ENCODE results near the gene ADARB2.

ADARB2 gene

GRCh38 chr10:1684991-1685390 lies 52.3 kb downstream of the ADARB2 start:
- no peak for DNase-seq

DNA sequence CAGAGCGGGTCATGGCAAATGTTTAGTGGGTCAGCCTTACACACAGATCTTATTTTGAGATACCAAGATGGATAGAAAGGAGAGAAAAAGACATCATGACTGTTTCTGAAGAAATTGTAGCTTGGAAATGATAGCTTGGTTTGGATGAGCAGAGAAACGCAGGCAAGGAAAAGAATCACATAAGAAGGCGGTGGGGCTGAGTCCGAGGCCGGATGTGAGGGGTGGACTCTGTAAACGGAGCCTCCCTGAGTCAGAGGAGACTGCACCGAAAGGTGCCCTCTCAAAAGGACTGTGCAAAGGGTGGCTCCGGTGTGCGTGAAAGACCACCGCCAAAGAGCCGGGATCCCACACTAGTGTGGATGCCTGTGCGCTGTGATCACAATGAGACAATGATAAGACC lies 53.7 kb downstream of the ADARB2 start:
- DNase-seq, result no peak

- no peak for DNase-seq
Measured at GRCh38 chr10:1679821-1680650, 57.3 kb downstream of the ADARB2 start.

GRCh38 chr10:1678084-1678483 lies 59.2 kb downstream of the ADARB2 start:
- no peak for DNase-seq

DNA sequence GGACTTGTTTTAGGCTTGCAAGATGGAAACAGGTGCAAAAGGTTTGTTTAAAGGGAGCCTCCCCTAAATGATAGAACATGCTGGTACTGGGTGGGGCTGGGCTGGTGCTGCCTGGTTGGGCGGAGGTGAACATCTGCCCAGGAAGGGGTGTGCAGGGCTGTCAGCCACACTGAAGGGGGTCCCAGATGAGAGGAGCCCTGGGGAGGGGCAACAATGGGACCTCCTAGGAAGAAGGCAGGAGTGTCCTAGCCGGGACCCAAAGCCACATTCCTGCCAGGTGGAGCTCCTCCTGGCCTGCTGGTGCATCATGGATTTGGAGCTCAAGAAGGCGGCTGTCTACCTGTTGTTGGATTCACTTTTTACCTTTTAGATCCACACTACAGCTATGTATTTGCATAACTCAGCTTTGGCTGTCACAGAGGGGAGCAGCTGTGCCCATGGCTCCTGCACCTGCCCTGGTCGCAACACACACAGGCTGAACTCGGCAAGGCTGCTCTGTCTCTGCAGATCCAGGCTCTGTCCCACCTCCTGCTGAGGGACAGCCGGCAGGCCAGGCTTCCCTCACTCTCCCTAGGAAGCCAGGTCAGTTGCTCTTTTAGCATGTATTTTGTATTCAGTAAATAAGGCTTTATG lies 59.9 kb downstream of the ADARB2 start:
- no peak for DNase-seq

DNA sequence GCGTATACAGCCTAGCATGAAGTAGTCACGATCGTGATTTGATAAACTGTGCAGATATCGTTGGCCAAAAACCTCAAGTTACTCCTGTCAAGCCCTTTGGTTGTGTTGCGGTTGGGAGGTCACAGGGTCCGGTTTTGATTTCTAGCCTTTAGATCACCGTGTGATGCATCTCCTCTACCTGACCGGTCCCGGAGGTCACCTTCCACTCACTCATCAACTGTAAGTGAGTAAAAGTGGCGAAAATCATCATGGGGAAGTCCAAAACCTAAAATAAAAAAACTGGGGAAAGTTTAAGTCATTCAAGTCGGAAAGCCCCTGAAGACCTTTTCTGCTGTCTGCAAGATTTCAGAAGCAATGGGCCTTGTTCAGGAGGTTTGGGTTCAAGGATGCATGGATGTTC lies 62.8 kb downstream of the ADARB2 start:
- no peak for DNase-seq

DNA sequence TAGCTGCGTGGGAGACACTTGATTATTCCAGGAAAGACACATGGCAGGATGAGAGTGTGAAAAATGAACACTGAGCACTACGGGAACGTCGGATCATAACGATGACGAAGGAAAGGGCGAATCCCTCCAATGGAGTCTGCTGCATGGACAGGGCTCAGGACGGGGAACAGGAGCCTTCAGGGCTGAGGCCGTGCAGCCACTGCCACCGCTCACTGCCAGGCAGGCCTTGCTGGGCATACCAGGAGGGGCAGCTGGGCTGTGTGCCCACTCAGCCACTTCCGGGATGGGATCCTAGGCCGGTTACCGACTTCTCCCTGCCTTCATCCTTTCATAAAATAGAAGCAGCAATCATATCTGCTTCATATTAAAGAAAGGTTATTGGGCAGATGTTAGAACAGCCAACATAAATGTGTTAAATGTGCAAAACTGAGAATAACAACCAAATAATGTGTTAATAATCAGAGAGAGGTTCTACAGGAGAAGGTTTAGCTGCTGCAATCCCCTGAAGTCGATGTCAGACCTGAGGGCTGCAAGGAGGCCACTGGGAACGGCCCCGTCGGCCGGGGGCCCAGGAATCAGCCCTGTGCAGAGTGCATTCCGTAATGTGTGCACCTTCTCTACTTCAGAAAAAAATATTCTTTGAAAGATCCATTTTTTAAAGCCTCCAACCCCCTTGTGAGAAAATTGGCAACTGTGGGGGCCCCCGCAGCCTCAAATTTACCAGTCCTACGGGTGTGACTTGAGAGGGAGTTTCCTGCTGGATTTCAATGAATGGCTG lies 63.6 kb downstream of the ADARB2 start:
- DNase-seq, result no peak

DNA sequence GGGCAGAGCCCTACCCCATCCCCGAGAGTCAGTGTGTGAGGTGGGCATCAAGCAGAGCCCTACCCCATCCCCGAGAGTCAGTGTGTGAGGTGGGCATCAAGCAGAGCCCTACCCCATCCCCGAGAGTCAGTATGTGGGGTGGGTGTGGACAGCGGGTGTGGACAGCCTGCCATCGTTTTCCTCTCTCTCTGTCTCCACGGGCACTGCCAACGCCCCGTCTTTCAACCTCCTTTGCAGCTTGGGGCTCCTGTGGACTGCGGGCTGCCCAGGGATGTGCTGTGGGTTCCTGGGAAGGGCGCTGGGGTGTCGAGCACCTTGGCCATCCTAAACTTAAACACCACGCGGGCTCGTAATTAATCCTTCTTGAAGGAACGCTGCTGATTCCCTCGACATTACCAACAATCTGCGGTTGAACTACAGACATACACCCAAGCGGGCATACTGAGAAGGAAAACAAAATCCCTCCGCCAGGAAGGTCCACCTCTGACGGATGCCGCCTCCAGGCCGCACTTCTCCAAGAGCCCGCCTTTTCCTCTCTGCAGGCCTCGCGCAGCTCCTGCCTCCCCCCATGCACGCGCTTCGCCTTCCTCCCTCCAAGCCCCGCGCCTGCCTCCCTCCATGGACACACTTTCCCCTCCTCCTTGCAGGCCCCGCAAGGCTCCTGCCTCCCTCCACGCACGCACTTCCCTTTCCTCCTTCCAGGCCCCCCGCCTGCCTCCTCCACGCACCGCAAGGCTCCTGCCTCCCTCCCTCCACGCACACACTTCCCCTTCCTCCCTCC lies 65.1 kb downstream of the ADARB2 start:
- no peak for DNase-seq

GRCh38 chr10:1671366-1672000 lies 65.8 kb downstream of the ADARB2 start:
- no peak for DNase-seq

- no peak for DNase-seq
Measured at GRCh38 chr10:1670541-1671365, 66.6 kb downstream of the ADARB2 start.

GRCh38 chr10:1669433-1669832 lies 67.9 kb downstream of the ADARB2 start:
- DNase-seq, result no peak

DNA sequence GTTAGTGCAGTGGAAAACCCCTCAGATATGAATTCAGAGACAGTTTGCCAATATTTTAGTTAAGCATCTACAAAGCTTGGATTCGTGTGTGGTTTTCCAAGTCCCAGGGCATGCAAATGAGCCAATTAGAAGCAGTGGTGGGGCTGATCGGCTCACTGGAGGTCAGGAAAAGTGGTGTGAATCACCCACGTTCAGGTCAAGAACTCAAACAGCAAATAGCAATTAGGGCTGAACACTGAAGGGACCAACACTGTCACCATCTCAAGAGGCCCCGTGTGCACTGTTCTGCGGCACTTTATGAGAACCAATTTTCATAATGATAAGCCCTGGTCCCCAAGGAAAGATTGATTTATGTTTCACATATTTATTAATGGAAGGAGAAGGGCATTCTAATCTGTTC lies 68.9 kb downstream of the ADARB2 start:
- no peak for DNase-seq

GRCh38 chr10:1667392-1667791 lies 69.9 kb downstream of the ADARB2 start:
- no peak for DNase-seq

- no peak for DNase-seq
Measured at GRCh38 chr10:1666147-1666546, 71.2 kb downstream of the ADARB2 start.

DNA sequence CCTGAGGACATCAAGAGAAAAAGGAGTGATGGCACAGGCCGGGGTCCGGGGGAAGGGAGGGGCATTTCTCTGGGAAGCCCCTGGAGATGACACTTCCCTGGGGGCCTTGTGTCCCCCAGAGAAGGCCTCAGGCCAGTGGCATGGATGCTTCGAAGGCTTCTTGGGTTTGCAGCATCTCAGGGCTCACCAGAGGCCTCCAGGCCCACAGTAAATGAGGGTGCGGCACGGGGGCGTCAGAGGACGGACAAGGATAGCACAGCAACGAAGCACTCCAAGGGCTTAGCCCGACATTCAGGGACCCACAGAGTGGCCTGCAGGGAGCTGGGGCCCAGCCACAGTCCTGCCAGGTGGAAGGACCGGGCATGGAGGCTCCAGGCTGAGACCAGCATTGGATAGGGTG lies 71.6 kb downstream of the ADARB2 start:
- DNase-seq, result no peak

- DNase-seq, result no peak
Measured at GRCh38 chr10:1665021-1665661, 72.2 kb downstream of the ADARB2 start.

DNA sequence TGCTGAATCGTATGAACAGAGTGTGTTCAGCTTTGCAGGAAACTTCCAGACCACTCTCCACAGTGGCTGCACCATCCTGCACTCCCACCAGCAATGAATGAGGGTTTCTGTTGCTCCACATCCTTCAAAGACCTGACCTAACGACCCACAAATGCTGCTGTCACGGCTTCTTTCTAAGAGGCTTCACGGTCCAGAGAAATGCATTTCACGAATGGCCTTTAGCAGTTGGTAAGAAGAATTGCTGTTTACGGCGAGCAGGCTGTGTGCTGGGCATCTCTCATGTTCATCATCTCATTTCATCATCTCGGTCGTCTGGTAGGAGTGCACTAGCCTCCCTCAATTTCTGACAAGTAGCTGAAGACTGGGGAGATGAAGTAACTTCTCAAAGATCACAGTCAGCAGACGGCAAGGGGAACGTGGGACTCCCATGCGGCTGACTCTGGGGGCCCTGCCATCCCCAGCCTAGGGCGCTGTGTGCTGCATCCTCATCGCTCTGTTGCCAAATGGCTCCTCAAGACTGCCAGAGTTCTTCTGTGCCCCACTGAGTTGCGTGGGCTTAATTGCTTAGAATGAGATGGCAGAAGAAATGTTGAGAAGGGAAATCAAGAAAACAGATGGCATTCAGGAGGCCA lies 72.9 kb downstream of the ADARB2 start:
- no peak for DNase-seq

DNA sequence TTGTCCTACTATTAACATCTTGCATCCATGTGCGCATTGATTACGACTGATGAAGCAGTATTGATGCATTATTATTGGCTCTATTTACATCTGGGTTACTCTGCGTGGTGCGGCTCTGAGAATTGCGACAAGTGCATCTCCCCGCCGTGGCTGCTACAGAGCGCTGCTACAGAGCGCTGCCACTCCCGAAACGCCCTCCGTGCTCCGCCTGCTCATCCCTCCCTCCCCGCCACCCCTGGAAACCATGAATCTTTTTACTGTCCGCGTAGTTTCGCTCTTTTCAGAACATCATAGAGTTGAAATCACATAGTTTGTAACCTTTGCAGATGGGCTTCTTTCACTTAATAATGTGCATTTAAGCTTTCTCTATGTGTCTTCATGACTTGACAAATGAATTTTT lies 74.1 kb downstream of the ADARB2 start:
- no peak for DNase-seq

DNA sequence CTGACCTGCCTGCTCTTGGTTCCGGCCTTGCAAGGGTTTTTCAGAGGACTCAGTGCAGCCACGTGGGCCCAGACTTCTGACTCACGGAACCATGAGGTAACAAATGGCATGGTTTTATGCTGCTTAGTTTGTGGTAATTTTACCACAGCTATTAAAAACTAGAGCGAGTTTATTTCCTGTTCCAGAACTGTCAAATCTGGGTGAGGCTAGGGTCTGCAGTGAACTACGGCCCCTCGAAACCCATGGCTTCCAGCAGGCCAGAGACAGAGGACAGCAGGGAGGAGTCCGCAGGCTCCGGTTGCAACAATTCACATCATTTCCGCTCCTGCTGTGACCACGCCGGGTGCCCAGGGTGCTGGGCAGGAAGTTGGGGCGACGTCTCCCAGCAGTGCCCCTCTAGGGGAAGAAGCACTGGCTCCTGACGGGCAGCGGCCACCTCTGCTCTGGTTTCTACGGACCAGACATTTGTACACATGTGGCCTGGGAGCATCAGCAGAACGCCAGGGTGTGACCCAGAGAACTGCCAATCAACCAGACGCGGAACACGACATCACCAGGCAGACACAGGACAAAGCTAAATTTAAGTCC lies 74.8 kb downstream of the ADARB2 start:
- DNase-seq, result no peak

DNA sequence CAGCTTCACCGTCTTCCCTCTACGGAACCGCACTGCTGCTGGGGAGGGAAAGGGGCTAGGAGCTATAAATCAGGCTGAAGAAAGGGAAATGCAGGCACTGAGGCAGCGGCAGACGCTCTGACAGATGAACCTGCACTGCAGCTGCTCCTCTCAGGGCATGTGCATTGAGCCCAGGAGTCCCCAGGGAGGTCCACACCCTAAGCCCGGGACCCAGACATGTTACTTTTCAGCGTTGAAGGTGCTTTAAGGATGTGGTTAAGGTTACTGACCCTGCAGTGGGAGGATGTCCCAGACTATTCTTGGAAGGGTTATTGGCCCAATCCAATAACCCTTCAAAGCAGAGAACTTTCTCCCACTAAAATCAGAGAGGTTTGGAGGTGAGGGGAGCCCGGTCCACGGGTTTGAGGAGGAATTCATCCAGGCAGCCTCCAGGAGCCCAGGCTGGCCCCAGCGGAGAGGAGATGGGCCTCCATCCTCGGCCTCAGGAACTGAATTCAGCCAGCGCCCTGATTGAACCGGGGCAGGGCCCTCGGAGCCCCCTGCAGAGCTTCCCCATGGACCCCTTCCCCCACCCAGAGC lies 75.4 kb downstream of the ADARB2 start:
- DNase-seq, result no peak
